Activated naive CD4-positive, alpha-beta T cell treated with Interleukin-2 at 50 U/mL for 16 hours (primary cell): ENCODE measurements around the gene GAPVD1.
"Not testable (repeated sequence)": the region's sequence is repeated elsewhere in the genome, so short reads cannot be mapped to it uniquely, and the experiment has no call there.

Experiments
- DNase-seq: peaks from one replicate; pipeline ENCODE4 v3.0.0-alpha.2; 2020

The GAPVD1 gene

DNA sequence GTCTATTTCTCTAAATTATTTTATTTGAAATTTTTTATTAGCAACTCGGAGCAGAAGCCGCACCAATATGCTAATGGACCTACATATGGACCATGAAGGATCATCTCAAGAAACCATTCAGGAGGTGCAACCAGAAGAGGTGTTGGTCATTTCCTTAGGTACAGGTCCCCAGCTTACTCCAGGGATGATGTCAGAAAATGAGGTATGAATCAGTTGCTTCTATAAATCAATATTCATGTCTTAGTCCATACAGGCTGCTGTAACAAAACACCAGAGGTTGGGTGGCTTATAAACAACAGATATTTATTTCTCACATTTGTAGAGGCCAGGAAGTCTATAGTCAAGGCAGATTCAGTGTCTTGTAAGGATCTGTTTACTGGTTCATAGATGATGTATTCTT, 50.8 kb downstream of the GAPVD1 start:
- no peak for DNase-seq

DNA sequence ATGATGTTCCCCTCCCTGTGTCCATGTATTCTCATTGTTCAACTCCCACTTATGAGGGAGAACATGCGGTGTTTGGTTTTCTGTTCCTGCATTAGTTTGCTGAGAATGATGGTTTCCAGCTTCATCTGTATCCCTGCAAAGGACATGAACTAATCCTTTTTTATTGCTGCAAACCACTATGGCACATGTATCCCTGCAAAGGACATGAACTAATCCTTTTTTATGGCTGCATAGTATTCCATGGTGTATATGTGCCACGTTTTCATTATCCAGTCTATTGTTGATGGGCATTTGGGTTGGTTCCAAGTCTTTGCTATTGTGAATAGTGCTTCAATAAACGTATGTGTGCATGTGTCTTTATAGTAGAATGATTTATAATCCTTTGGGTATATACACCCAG, 54.7 kb downstream of the GAPVD1 start:
- not testable (repeated sequence) for DNase-seq

DNA sequence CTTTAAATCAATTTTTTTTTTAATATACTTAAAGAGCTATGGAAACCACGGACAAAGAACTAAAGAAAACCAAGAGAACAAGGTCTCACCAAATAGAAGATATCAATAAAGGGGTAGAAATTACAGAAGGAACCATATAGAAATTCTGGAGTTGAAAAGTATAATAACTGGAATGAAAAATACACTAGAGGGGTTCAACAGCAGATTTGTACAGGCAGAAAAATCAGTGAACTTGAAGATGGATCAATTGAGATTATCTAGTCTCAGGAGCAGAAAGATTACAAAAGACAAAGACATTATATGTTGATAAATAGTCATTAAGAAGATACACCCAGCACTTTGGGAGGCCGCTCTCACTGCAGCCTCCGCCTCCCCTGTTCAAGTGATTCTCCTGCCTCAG, 56.1 kb downstream of the GAPVD1 start:
- DNase-seq = no peak

DNA sequence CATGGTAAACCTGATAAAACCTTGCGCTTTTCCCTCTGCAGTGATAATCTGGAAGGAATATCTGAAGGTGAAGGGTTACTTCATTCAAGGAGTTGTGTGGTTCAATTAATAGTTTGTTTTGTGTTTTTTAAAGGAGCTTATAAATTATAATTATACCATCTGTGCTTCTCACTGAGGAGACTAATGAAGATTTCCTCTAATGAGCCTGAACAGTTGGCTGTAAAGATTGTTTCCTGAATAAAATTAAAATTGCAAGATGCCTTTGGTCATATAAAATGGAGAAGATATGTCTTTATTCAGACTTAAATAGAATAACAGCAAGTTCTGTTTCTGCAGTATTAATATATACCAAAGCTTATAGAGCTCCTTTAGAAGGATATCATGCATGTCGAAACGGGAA, 59.9 kb downstream of the GAPVD1 start:
- DNase-seq = no peak

DNA sequence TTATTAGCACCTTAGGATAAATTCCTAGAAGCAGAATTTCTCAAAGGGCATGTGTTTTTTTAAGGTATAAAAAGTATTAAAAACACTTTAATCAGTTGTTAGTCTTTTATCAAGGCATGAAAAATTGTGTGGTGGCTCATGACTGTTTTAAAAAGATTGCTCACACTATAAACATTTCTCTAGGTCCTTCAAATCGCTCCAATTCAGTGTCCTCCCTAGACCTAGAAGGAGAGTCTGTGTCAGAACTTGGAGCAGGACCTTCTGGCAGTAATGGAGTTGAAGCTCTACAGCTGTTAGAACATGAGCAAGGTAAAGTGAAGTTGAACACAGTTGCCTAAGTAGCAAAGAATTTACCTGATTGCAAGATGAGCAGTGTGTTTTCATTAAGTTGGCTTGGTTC, 62.0 kb downstream of the GAPVD1 start:
- DNase-seq = no peak

DNA sequence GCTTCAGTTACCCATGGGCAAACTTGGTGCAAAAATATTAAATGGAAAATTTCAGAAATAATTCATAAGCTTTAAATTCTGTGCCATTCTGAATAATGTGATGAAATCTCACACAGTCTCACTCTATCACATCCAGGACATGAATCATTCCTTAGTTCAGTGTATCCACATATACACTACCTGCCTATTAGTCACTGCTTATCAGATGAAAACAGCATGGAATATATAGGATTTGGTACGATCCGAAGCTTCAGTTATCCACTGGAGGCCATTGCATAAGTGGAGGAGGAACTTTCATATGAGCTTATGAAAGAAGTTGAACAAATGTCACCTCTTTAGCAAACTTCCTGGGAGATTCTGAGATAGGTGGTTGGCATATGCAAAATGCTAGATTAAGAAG, 64.2 kb downstream of the GAPVD1 start:
- no peak for DNase-seq

DNA sequence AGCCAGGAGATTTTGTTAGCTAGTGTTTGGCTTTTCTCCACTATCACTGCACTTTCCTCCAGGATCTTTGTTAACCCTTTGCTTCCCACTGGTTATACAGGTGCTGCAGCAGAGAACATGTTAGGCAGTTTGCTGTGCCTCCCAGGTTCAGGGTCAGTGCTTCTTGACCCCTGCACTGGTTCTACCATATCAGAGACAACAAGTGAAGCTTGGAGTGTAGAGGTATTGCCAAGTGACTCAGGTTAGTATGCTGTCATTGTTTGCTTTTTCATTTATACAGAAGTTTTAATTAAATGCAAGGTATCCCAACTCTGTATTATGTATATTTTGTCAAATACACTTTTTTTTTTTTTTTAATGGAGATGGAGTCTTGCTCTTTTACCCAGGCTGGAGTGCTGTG, 68.4 kb downstream of the GAPVD1 start:
- DNase-seq = no peak

DNA sequence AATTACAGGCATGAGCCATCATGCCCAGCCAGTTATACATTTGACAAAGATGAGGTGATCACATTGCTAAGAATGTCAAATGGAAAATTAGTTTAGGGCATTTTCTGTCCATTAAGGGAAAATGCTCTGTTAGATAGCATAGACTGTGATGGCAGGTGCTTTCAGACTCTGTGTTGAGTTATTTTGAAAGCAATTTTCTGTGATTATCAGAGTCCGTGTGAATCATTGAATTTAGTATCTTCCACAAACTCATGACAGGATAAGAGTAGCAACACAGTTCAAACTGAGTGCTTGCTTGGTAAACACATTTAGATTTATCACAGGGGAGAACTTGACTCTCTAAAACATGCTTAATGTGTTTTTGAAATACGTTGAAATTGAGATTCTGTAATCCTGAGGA, 69.0 kb downstream of the GAPVD1 start:
- DNase-seq = no peak

DNA sequence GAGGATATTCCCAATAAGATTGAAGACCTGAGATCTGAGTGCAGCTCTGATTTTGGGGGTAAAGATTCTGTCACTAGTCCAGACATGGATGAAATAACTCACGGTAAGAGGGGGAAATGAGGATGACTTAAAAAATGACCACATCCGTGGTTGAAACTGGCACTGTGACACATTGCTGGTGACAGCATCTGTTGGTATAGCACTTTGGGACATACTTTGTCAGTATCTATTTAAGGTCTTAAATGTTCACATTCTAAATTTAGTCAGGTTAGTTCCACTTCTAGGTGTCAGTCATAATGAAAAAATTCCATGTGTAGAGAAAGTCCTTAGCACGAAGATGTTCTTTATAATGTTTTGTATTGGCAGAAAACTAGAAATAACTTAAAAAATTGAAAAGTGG, 70.9 kb downstream of the GAPVD1 start:
- peak; percentile 8 for DNase-seq

DNA sequence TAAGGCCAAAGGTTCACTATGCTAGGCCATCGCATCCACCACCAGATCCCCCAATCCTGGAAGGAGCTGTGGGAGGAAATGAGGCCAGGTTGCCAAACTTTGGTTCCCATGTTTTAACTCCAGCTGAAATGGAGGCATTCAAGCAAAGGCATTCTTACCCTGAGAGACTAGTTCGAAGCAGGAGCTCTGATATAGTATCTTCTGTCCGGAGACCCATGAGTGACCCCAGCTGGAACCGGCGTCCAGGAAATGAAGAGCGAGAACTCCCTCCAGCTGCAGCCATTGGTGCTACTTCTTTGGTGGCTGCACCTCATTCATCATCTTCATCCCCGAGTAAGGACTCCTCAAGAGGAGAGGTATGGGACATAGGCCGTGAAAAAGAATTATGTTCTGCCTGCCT, 75.6 kb downstream of the GAPVD1 start:
- no peak for DNase-seq

DNA sequence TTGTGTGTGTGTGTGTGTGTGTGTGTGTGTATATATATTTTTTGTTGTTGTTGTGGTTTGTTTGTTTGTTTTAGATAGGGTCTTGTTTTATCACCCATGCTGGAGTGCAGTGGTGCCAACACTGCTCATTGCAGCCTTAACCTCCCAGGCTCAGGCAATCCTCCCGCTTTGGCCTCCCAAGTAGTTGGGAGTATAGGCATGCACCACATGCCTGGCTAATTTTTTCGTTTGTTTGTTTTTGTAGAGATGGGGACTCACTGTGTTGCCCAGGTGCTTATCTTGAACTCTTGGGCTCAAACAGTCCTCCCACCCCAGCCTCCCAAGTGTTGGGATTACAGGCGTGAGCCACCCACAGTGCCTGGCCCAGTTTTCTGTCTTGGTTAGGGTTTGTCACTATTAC, 77.3 kb downstream of the GAPVD1 start:
- no peak for DNase-seq

DNA sequence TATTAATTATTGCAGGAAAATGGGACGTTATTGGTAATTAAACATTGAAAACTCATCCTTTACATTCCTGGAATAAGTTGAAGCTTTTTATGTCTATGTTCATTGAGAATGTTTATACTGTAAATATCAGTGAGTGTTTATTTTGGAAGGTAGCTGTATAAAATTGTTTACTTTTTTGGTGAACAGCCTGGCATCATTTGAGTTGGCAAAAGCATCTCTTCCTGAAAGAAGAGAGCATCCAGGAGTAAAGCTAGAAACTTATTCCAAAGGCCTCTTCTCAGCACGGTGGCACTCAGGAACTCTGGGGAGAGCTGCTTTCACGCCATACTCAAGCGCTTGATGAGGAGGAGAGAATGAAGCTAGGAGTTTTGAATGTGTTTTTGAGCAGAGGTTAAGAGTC, 79.9 kb downstream of the GAPVD1 start:
- DNase-seq = no peak

DNA sequence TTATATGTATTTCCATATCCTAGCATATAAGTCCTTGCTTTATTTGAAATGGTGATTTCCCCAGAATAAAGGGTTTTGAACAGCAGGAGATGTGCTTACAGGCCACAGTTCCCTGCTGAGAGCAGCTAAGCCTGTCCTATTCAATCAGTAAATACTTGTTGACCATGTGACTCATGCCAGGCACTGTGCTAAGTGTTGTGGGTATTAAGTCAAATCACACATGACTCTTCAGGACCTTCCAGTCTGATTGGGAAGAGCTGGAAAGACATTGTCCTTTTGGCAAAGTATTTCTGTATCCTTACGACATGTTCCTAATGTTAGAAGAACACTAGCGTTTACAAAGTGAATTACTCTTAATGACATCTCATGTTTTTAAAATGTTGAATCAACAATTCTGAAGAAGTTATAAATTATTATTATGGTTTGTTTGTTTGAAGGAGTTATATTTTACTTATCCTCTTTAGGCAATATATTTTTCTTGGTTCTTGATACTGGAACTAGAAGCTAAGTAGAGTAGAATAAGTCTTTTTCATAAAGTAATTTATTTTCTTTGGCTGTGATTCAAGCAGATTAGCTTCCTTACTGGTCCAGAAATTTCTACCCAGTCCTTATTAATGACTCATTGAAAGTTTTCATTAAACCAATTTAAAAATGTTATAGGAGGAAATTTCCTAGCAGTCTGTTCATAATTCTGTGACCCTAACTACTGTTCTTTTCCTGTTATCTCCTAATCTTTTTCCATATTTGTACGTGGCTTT, 82.1 kb downstream of the GAPVD1 start:
- DNase-seq = no peak

DNA sequence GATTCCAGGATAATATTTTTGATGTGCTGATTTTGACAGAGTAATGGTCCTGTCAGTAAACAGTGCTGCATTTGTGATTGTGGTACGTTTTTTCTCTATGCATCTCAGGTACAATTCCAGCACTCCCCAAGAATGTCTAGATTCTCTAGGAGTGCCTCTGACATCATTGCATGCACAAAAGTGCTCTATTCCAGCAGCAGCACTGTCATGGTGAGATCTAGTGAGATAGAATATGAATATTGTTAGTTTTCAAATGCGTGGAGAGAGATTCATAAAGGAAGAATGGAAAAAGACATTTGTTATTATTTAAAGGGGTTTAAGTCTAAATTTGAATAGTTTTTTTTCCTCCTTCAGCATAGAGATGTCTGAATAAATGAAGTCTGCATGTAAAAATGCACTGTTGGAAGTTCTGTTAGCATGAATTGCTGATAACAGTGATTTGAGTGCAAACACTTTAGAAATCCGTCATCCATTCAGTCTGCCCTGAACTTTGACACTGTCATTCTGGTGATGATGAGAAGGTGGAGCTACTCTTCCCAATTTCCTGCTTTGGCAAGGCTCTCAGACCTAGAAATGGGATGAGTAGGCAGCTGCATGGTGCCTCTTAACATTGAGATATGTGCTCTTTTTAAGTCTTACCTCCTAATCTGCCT, 84.6 kb downstream of the GAPVD1 start:
- no peak for DNase-seq

DNA sequence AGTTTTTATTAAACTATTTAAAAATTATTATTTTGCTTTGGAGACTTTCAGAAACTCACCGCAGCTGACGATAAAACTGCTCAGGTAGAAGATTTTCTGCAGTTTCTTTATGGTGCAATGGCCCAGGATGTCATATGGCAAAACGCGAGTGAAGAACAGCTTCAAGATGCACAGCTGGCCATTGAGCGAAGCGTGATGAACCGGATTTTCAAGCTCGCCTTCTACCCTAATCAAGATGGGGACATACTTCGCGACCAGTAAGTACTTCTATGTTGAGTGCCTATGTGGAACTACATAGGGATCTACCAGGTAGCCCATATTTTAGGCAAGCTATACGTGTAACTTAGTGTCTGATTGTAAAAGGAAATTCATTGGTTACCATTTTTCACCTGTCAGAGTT, 94.0 kb downstream of the GAPVD1 start:
- DNase-seq = no peak

DNA sequence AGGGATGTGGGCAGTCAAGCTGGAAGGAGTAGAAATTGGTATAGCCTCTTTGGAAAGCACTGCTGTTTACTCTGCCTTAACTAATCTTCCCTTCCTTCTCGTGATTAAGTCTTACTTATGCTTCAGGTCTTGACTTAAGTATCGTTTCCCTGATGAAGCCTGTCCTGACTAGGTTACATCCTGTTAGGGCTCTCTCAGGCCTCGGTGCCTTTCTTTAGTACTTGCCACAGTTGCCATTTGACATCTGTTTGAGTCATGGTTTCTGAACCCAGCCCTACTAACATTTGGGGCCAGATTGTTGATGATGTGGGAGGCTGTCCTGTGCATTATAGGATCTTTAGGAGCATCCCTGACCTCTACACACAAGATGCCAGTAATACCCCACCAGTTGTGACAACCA, 94.4 kb downstream of the GAPVD1 start:
- DNase-seq = no peak

DNA sequence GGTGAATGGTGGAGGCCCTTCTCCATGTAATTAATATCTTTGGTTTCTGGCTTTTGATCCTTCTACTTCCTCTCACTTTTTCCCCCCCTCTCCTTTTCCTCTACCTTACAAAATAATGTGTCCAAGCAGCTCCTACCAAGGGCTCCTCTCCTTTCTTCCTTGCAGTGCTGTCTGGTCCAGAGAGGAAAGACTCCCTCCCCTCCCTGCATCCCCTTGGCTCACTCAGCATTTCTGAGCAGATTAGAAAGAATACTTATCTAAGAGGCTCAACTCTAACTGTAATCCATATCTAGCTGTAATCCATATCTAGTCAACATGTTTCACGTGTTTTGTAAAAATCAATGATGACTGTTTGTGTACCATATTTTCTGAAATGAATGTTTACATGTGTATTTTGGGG, 97.4 kb downstream of the GAPVD1 start:
- no peak for DNase-seq

DNA sequence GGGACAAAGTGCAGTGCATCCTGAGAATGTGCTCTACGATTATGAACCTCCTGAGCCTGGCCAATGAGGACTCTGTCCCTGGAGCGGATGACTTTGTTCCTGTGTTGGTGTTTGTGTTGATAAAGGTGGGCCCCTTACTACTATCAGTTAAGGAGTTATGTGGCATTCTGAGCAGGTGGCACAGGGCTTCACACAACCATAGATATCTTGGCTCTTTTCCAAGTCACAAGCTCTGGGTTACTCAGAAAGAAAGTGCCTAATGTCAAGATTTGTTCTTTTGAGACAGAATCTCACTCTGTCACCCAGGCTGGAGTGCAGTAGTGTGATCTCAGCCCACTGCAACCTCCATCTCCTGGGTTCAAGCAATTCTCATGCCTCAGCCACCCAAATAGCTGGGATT, 99.0 kb downstream of the GAPVD1 start:
- DNase-seq = no peak

DNA sequence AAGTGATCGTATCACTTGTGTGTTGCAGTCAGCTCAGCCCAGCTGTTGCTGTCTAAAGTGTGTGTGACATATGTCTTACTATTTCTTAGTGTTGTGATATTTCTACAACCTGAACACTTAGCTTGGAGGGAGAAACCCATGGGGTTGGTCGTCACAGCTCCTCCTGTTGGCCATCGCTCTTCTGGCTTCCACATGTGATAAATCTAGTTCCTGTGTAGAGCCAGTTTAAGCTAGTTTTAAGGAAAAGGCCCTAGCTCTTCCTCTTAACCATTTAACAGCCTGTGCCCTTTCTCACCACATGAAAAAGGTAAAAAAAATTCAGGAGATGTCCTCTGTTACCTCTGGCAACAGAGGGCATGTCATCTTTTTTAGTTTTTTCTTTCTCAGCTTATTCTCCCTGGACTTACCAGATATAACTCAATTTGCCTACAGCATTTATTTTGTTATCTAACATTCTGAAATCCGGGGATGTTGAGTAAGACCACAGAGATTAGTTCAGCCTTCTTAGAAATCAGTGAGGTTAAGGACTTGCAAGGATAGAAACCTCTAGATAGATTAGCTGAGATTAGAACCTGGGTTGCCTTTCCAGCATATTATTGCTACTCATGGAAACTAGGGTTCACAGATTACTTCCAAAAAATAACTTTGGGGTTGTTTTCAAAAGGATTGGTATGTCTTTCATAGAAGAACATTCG, 100.4 kb downstream of the GAPVD1 start:
- DNase-seq = no peak

DNA sequence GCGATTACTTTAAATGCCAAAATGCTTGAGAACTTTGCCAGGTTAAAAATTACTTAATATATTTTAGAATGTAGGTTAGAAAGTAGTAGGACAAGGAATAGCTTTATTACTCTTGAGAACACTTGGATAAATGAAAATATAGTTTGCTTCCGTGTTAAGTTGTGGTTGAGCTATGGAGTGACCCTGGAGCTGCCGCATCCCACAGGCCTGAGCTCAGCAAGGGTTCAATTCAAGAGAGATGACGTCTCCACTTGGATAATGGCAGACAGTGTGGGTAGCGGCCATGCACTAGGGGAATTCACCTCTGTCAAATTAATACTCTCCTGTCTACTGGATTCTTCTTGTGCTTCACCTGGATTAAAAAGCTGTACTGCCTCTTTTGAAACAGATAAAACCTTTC, 105.0 kb downstream of the GAPVD1 start:
- DNase-seq = no peak

DNA sequence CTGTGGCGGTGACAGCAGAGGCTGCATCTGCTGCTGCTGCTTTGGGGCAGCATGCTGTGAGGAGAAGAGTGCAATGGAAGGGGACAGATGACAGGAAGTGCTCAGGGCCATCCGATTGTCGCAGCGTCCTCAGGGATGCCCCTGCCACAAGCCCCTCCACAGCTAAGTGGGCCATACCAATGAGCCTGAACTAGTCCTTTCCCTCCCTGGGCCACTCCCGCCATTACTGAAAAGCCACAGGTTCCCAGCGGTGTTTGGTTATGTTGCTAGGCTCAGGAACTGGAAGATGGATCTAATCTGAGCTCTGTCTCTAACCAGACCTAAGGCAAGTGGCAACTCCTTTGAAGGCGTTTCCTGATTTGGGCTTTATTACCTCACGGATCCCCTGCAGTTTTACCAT, 109.2 kb downstream of the GAPVD1 start:
- DNase-seq = no peak

DNA sequence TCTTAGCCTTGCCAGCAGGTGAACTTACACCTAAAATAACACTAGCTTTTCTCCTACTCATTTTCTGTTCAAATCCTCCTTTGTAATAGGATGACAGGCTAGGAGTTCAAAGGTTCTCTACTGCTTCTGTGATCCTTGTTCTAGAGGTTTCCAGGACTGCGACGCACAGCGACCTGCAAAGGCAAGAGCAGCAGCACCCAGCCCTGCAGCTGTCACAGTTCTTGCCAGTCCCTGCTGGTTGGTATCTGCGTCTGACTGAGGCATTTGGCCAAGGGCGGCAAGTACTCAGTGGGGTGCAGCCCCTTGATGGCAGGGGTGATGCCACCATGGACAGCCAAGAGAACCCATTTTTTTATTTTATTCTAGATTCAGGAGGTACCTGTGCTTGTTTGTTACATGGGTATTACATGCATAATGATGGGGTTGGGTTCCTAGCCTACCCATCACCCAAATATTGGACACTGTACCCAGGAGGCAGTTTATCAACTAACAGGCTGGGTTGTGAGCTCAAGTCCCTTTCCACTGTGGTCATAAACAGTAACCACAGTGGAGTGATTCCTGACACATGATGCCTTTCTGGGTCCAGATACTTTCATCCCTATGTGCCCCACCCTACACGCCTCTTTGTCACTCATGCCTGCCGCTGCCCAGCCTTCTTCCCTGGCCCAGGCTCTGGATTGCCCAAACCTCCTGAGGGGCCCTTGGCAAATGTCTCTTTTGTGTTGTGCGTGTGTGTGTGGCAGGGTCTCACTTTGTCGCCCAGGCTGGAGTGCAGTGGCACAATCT, 111.0 kb downstream of the GAPVD1 start:
- no peak for DNase-seq
